Brain microvascular endothelial cell (primary cell): ENCODE data around the gene M1AP.

Source experiments
- DNase-seq: peaks from one replicate; pipeline ENCODE4 v3.0.0-alpha.2; 2020
- H3K27ac ChIP-seq: fragments of 250-450 bp; sonication (Bioruptor Pico); 2 replicates; pipeline ENCODE4 v1.5.1; 2020; ENCODE audit warnings: mild to moderate bottlenecking, moderate library complexity
- H3K27me3 ChIP-seq: fragments of 250-450 bp; sonication (Bioruptor Pico); replicated peaks from 2 replicates; pipeline ENCODE4 v1.5.1; 2020; ENCODE audit warnings: mild to moderate bottlenecking
- H3K36me3 ChIP-seq: fragments of 250-450 bp; sonication (Bioruptor Pico); replicated peaks from 2 replicates; pipeline ENCODE4 v1.5.1; 2020; ENCODE audit warnings: mild to moderate bottlenecking
- H3K4me3 ChIP-seq: 2 replicates; pipeline ENCODE4 v1.5.1; 2011; ENCODE audit warnings: low read depth, mild to moderate bottlenecking, control low read depth, low read length, moderate library complexity
- CTCF ChIP-seq: IDR thresholded peaks from 2 replicates; pipeline ENCODE4 v1.5.1; 2011; ENCODE audit warnings: low read depth, mild to moderate bottlenecking, moderate library complexity, low read length, control low read depth, inconsistent platforms; ENCODE audit errors: missing control alignments
- in situ Hi-C: cut with HindIII; loops from 2 replicates; pipeline ENCODE4 v1.10.0; 2017; ENCODE audit warnings: low sequenced_read_pairs, low pct_ligation_motif_present

The M1AP gene

GRCh38 chr2:74573747-74574562, 74.2 kb downstream of the M1AP start:
- Histone ChIP-seq H3K36me3 (no peaks in the 10 kb centered on the region), H3K4me3 (peak overlapping the region; percentile 3), H3K27ac (peak overlapping the region; percentile 7), H3K27me3 (no peaks in the 10 kb centered on the region)
- no peak for TF ChIP-seq CTCF
- in situ Hi-C loops, result no loop called here
- peak; percentile 68 for DNase-seq

GRCh38 chr2:74572178-74572925, 75.8 kb downstream of the M1AP start:
- in situ Hi-C loops, result no loop called here
- no peak for TF ChIP-seq CTCF
- no peak overlapping the region for H3K4me3 ChIP-seq
- no peak overlapping the region for H3K27ac ChIP-seq
- no peaks in the 10 kb centered on the region for H3K27me3 ChIP-seq
- no peak for DNase-seq
- H3K36me3 ChIP-seq, result no peaks in the 10 kb centered on the region

- no peak for DNase-seq
- no peaks in the 10 kb centered on the region for H3K27me3 ChIP-seq
- in situ Hi-C loops, result no loop called here
- H3K36me3 ChIP-seq, result no peaks in the 10 kb centered on the region
- H3K4me3 ChIP-seq, result no peak overlapping the region
- no peak for TF ChIP-seq CTCF
- no peak overlapping the region for H3K27ac ChIP-seq
These were observed 77.1 kb downstream of the M1AP start for GRCh38 chr2:74571058-74571457.

- no peak for TF ChIP-seq CTCF
- H3K27ac ChIP-seq, result no peak overlapping the region
- in situ Hi-C loops, result no loop called here
- H3K36me3 ChIP-seq, result no peaks in the 10 kb centered on the region
- no peaks in the 10 kb centered on the region for H3K27me3 ChIP-seq
- no peak overlapping the region for H3K4me3 ChIP-seq
- DNase-seq, result no peak
These were observed 78.4 kb downstream of the M1AP start for GRCh38 chr2:74569686-74570085.

- H3K36me3 ChIP-seq, result no peaks in the 10 kb centered on the region
- no peak for TF ChIP-seq CTCF
- no peaks in the 10 kb centered on the region for H3K27me3 ChIP-seq
- in situ Hi-C loops, result no loop called here
- peak overlapping the region; percentile 77 for H3K27ac ChIP-seq
- no peak overlapping the region for H3K4me3 ChIP-seq
- peak; percentile 58 for DNase-seq
These were observed 80.2 kb downstream of the M1AP start for GRCh38 chr2:74567881-74568280.
